ENCODE measurements around the gene NCAPH2. TPM values are rescaled to one million over a fixed set of nuclear protein-coding genes. Genes with fewer than 3 reads are reported as not detected.

Gene NCAPH2
- total and polyA plus RNA-seq, 2 of the 13 experiments (the other 11 are each of a cell fraction or from before 2014, with no cell fraction given) = 28.1 to 64.4 TPM

DNA sequence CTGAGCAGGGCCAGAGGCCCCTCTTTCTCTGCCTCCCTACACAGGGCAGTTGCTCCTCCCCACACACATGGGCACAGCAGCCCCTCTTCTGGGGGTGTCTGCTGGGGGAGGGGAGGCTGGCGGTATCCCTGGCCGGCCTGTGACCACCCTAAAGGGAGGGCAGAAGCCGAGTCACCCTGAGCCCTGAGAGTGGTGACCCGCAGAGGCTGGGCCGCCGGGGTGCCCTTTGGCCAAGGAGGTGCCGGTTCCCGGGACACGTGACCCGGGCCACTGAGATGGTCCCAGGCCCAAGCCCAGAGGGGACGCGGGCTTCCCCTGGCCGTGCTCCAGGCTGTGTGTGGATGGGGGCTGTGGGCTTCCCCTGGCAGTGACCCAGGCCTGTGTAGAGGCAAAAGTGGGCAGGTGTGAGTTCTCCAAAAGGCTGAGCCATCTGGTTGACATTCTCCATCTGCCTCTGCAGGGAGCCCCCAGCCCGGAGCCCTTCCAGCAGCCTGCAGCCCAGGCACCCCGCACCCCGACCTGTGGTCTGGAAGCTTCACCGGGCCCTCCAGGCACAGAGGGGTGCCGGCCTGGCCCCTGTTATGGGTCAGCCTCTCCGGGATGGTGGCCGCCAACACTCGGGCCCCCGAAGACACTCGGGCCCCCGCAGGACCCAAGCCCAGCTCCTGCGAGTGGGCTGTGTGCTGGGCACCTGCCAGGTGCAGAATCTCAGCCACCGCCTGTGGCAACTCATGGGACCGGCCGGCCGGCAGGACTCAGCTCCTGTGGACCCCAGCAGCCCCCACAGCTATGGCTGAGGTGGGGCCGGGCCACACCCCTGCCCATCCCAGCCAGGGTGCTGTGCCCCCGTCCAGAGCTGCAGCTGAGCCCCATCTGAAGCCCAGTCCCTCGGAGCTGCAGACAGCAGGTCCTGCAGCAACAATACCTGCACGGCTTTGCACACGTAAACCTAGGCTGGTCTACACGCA is 25.6 kb upstream of the NCAPH2 start (continued):
- TF ChIP-seq FOXM1 (CRISPR knock-in tag; IDR thresholded peaks at IDR 0.05) = no peak
- no peak for TF ChIP-seq ZC3H4 (CRISPR knock-in tag; IDR thresholded peaks at IDR 0.05; ENCODE audit: borderline replicate concordance)
- TF ChIP-seq HIVEP1 (CRISPR knock-in tag; IDR thresholded peaks at IDR 0.05) = 0 out of 2 replicates have a peak, but pooled peaks have one; percentile 43
- TF ChIP-seq, protein P1, sequence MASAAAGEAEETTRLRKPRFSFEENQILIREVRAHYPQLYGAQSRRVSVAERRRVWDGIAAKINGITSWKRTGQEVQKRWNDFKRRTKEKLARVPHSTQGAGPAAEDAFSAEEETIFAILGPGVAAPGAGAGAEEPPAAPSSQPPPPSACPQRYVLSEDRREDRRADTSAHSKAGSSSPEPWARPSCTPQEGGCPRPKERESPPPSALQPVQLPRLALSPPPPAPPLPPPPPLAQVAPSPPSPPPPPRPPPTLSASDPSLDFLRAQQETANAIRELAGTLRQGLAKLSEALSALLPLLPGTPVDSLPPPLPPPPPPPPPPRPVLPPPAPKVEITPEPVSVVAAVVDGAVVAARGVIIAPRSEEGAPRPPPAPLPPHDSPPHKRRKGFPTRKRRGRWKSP (CRISPR knock-in tag; IDR thresholded peaks at IDR 0.05) = no peak
- TF ChIP-seq, protein P2, sequence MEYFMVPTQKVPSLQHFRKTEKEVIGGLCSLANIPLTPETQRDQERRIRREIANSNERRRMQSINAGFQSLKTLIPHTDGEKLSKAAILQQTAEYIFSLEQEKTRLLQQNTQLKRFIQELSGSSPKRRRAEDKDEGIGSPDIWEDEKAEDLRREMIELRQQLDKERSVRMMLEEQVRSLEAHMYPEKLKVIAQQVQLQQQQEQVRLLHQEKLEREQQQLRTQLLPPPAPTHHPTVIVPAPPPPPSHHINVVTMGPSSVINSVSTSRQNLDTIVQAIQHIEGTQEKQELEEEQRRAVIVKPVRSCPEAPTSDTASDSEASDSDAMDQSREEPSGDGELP (IDR thresholded peaks at IDR 0.05; ENCODE audit: borderline replicate concordance, low read depth) = no peak
- TF ChIP-seq GABPB1 (CRISPR knock-in tag; IDR thresholded peaks at IDR 0.05) = peak; percentile 40; the same call in 1 of the 2 replicates
- TF ChIP-seq, protein P3, sequence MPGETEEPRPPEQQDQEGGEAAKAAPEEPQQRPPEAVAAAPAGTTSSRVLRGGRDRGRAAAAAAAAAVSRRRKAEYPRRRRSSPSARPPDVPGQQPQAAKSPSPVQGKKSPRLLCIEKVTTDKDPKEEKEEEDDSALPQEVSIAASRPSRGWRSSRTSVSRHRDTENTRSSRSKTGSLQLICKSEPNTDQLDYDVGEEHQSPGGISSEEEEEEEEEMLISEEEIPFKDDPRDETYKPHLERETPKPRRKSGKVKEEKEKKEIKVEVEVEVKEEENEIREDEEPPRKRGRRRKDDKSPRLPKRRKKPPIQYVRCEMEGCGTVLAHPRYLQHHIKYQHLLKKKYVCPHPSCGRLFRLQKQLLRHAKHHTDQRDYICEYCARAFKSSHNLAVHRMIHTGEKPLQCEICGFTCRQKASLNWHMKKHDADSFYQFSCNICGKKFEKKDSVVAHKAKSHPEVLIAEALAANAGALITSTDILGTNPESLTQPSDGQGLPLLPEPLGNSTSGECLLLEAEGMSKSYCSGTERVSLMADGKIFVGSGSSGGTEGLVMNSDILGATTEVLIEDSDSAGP (CRISPR knock-in tag; IDR thresholded peaks at IDR 0.05; ENCODE audit: borderline replicate concordance) = no peak; the same call in 1 of the 2 replicates
- TF ChIP-seq, protein P4, sequence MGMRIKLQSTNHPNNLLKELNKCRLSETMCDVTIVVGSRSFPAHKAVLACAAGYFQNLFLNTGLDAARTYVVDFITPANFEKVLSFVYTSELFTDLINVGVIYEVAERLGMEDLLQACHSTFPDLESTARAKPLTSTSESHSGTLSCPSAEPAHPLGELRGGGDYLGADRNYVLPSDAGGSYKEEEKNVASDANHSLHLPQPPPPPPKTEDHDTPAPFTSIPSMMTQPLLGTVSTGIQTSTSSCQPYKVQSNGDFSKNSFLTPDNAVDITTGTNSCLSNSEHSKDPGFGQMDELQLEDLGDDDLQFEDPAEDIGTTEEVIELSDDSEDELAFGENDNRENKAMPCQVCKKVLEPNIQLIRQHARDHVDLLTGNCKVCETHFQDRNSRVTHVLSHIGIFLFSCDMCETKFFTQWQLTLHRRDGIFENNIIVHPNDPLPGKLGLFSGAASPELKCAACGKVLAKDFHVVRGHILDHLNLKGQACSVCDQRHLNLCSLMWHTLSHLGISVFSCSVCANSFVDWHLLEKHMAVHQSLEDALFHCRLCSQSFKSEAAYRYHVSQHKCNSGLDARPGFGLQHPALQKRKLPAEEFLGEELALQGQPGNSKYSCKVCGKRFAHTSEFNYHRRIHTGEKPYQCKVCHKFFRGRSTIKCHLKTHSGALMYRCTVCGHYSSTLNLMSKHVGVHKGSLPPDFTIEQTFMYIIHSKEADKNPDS (CRISPR knock-in tag; IDR thresholded peaks at IDR 0.05) = no peak
- TF ChIP-seq, protein P5, sequence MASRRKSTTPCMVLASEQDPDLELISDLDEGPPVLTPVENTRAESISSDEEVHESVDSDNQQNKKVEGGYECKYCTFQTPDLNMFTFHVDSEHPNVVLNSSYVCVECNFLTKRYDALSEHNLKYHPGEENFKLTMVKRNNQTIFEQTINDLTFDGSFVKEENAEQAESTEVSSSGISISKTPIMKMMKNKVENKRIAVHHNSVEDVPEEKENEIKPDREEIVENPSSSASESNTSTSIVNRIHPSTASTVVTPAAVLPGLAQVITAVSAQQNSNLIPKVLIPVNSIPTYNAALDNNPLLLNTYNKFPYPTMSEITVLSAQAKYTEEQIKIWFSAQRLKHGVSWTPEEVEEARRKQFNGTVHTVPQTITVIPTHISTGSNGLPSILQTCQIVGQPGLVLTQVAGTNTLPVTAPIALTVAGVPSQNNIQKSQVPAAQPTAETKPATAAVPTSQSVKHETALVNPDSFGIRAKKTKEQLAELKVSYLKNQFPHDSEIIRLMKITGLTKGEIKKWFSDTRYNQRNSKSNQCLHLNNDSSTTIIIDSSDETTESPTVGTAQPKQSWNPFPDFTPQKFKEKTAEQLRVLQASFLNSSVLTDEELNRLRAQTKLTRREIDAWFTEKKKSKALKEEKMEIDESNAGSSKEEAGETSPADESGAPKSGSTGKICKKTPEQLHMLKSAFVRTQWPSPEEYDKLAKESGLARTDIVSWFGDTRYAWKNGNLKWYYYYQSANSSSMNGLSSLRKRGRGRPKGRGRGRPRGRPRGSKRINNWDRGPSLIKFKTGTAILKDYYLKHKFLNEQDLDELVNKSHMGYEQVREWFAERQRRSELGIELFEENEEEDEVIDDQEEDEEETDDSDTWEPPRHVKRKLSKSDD (CRISPR knock-in tag; IDR thresholded peaks at IDR 0.05; ENCODE audit: low read depth) = no peak
- TF ChIP-seq THYN1 (CRISPR knock-in tag; IDR thresholded peaks at IDR 0.05; ENCODE audit: borderline replicate concordance, low read depth) = 0 out of 2 replicates have a peak, but pooled peaks have one; percentile 51
- TF ChIP-seq RELA (CRISPR knock-in tag; IDR thresholded peaks at IDR 0.05) = no peak
- TF ChIP-seq SOX6 (IDR thresholded peaks at IDR 0.05) = no peak
- TF ChIP-seq SOX6 (CRISPR knock-in tag; IDR thresholded peaks at IDR 0.05) = no peak
- TF ChIP-seq PCBP1 (IDR thresholded peaks at IDR 0.05; ENCODE audit: borderline replicate concordance, low read depth, low read length) = peak; percentile 32; the same call in 1 of the 2 replicates
- TF ChIP-seq ZSCAN20 (CRISPR knock-in tag; IDR thresholded peaks at IDR 0.05; ENCODE audit: borderline replicate concordance) = no peak
- TF ChIP-seq, protein P6, sequence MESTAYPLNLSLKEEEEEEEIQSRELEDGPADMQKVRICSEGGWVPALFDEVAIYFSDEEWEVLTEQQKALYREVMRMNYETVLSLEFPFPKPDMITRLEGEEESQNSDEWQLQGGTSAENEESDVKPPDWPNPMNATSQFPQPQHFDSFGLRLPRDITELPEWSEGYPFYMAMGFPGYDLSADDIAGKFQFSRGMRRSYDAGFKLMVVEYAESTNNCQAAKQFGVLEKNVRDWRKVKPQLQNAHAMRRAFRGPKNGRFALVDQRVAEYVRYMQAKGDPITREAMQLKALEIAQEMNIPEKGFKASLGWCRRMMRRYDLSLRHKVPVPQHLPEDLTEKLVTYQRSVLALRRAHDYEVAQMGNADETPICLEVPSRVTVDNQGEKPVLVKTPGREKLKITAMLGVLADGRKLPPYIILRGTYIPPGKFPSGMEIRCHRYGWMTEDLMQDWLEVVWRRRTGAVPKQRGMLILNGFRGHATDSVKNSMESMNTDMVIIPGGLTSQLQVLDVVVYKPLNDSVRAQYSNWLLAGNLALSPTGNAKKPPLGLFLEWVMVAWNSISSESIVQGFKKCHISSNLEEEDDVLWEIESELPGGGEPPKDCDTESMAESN (CRISPR knock-in tag; conservative IDR thresholded peaks at IDR 0.05) = peak; percentile 59; the same call in 1 of the 2 replicates
- 0 out of 2 replicates have a peak, but pooled peaks have one; percentile 1 for TF ChIP-seq FOXO1 (CRISPR knock-in tag; IDR thresholded peaks at IDR 0.05)

Measured in HepG2 (cell line).